SK-N-SH (cell line): ENCODE measurements around the gene CDK6. TPM values are rescaled to one million over a fixed set of nuclear protein-coding genes. Genes with fewer than 3 reads are reported as not detected.
A peak's percentile ranks its signal among the peaks of the same experiment; 100 is the strongest.

Experiments
- CTCF ChIA-PET: fragments of 300-600, 350-600 bp; formaldehyde crosslinking; extraction: SDS; loops from one replicate; lab custom pipeline; 2021; lab: Yijun Ruan, JAX
- POLR2A ChIA-PET: fragments of 350-600 bp; sonication (Branson Sonifier 250); formaldehyde crosslinking; extraction: SDS; loops from one replicate; lab custom pipeline; 2020; ENCODE audit warnings: antibody characterized with exemption, inconsistent platforms; lab: Yijun Ruan, JAX
- DNase-seq: peaks from one replicate; pipeline ENCODE4 v3.0.0; 2012
- H2AFZ ChIP-seq: fragments of 200-600 bp; sonication (generic); 2 replicates; pipeline ENCODE4 v1.8.1; 2016; ENCODE audit warnings: antibody characterized with exemption, mild to moderate bottlenecking, low read depth
- H3F3A ChIP-seq: fragments of 200-600 bp; sonication (generic); replicated peaks from 2 replicates; pipeline ENCODE3; 2016; ENCODE audit warnings: antibody characterized with exemption, mild to moderate bottlenecking; ENCODE audit not compliant: insufficient read depth
- H3K27ac ChIP-seq, 2 experiments: fragments of 200-500 bp in 1 of 2; fragments of 200-600 bp in 1 of 2; sonication (Bioruptor generic) in 1 of 2; sonication (generic), shearing (Covaris generic) in 1 of 2; 2 replicates each; pipeline versions ENCODE4 v1.5.1 to v1.6.1; 2014 to 2016; ENCODE audit warnings: low read depth in 2 of 2, inconsistent platforms in 1 of 2, low read length in 1 of 2, mild to moderate bottlenecking in 1 of 2, mixed read lengths in 1 of 2
- H3K27me3 ChIP-seq: fragments of 200-600 bp; sonication (generic), shearing (Covaris generic); 2 replicates; pipeline ENCODE4 v1.6.1; 2016; ENCODE audit warnings: mixed run types; ENCODE audit not compliant: insufficient read depth
- H3K36me3 ChIP-seq, 2 experiments: fragments of 200-500 bp in 1 of 2; fragments of 200-600 bp in 1 of 2; sonication (Bioruptor generic) in 1 of 2; sonication (generic) in 1 of 2; replicated peaks in 1 of 2; 2 replicates each; pipeline versions ENCODE3 to v1.5.1; 2014 to 2016; ENCODE audit warnings: low read length in 1 of 2, mild to moderate bottlenecking in 1 of 2; ENCODE audit not compliant: insufficient read depth in 2 of 2, control insufficient read depth in 1 of 2
- H3K4me1 ChIP-seq, 2 experiments: fragments of 200-500 bp in 1 of 2; fragments of 200-600 bp in 1 of 2; sonication (Bioruptor generic) in 1 of 2; sonication (generic), shearing (Covaris generic) in 1 of 2; 2 replicates each; pipeline versions ENCODE4 v1.5.1 to v1.6.1; 2014 to 2016; ENCODE audit warnings: low read depth in 1 of 2, low read length in 1 of 2, mixed run types in 1 of 2; ENCODE audit not compliant: insufficient read depth in 2 of 2, control insufficient read depth in 1 of 2
- H3K4me2 ChIP-seq: fragments of 200-600 bp; sonication (generic), shearing (Covaris generic); 2 replicates; pipeline ENCODE4 v1.6.1; 2017; ENCODE audit warnings: mixed run types
- H3K4me3 ChIP-seq, 2 experiments: fragments of 200-500 bp in 1 of 2; fragments of 200-600 bp in 1 of 2; sonication (Bioruptor generic) in 1 of 2; sonication (generic), shearing (Covaris generic) in 1 of 2; 2 replicates each; pipeline versions ENCODE4 v1.5.1 to v1.8.1; 2014 to 2016; ENCODE audit warnings: low read depth in 2 of 2, inconsistent platforms in 1 of 2, low read length in 1 of 2, mild to moderate bottlenecking in 1 of 2, mixed read lengths in 1 of 2, moderate library complexity in 1 of 2
- H3K79me2 ChIP-seq: fragments of 200-600 bp; sonication (generic); 2 replicates; pipeline ENCODE4 v1.8.1; 2017; ENCODE audit warnings: mild to moderate bottlenecking; ENCODE audit not compliant: insufficient read depth
- H3K9ac ChIP-seq: fragments of 200-600 bp; sonication (generic); 2 replicates; pipeline ENCODE4 v1.6.1; 2017; ENCODE audit warnings: mixed run types
- H3K9me2 ChIP-seq: fragments of 200-600 bp; sonication (generic); 2 replicates; pipeline ENCODE4 v1.6.1; 2017; ENCODE audit warnings: mixed run types
- H3K9me3 ChIP-seq: fragments of 200-600 bp; sonication (generic); 2 replicates; pipeline ENCODE4 v1.6.1; 2017; ENCODE audit warnings: mixed run types, mild to moderate bottlenecking, moderate library complexity
- H4K20me1 ChIP-seq: fragments of 200-600 bp; sonication (generic); 2 replicates; pipeline ENCODE4 v1.6.1; 2017; ENCODE audit warnings: mild to moderate bottlenecking, mixed run types; ENCODE audit not compliant: insufficient read depth
- CHD2 ChIP-seq: fragments of 150-350 bp; IDR thresholded peaks from 2 replicates; pipeline ENCODE4 v1.6.1; 2018; ENCODE audit warnings: low read length; ENCODE audit not compliant: partially characterized antibody
- ELF1 ChIP-seq: IDR thresholded peaks from 2 replicates; pipeline ENCODE4 v1.4.0; 2012
- EZH2phosphoT487 ChIP-seq: fragments of 200-600 bp; sonication (generic); IDR thresholded peaks from 2 replicates; pipeline ENCODE4 v1.6.1; 2017; ENCODE audit warnings: low read depth, mixed run types, mild to moderate bottlenecking, antibody characterized with exemption, moderate library complexity, borderline replicate concordance
- GATA2 ChIP-seq: sonication (generic); formaldehyde crosslinking; IDR thresholded peaks from 2 replicates; pipeline ENCODE4 v1.5.0; 2020; ENCODE audit warnings: mild to moderate bottlenecking, missing genetic modification reagents
- MEF2A ChIP-seq: IDR thresholded peaks from 2 replicates; pipeline ENCODE4 v1.4.0; 2012; ENCODE audit warnings: low read depth, borderline replicate concordance
- MXI1 ChIP-seq: IDR thresholded peaks from 2 replicates; pipeline ENCODE4 v1.6.1; 2012; ENCODE audit warnings: mild to moderate bottlenecking, low read depth, low read length, improper control_type of control experiment
- POLR2AphosphoS5 ChIP-seq: IDR thresholded peaks from 2 replicates; pipeline ENCODE4 v1.6.1; 2012; ENCODE audit warnings: low read depth, low read length
- RFX5 ChIP-seq: IDR thresholded peaks from 2 replicates; pipeline ENCODE4 v1.6.1; 2012; ENCODE audit warnings: mild to moderate bottlenecking, improper control_type of control experiment, low read length
- RXRA ChIP-seq: IDR thresholded peaks from 2 replicates; pipeline ENCODE4 v1.4.0; 2012; ENCODE audit warnings: low read depth, mild to moderate bottlenecking, borderline replicate concordance
- SIN3A ChIP-seq: IDR thresholded peaks from 2 replicates; pipeline ENCODE4 v1.6.1; 2012; ENCODE audit warnings: low read depth, mild to moderate bottlenecking, low read length, moderate library complexity, borderline replicate concordance
- WGBS: methylation state at CpG from one replicate; pipeline ENCODE4 v1.1.6; 2017; ENCODE audit warnings: low lambda C conversion rate; 5-methylcytosine and 5-hydroxymethylcytosine counted together
- polyA plus RNA-seq, 3 experiments: library from polyadenylated mRNA; depleted of rRNA; stranded (reverse); fragments of >200 nt; gene quantifications; 2 replicates each; pipeline ENCODE4 v1.2.3, GENCODE V29; 2012
- TF ChIP-seq, protein P1 (sequence below): fragments of 200-600 bp; sonication (generic); IDR thresholded peaks from 2 replicates; pipeline ENCODE4 v1.6.1; 2017; ENCODE audit warnings: antibody characterized with exemption, mild to moderate bottlenecking, moderate library complexity
- TF ChIP-seq, protein P2 (sequence below): IDR thresholded peaks from 2 replicates; pipeline ENCODE4 v1.4.0; 2012; ENCODE audit warnings: low read depth
- TF ChIP-seq, protein P3 (sequence below): IDR thresholded peaks from 2 replicates; pipeline ENCODE4; 2012
- TF ChIP-seq, protein P4 (sequence below): fragments of 150-350 bp; IDR thresholded peaks from 2 replicates; pipeline ENCODE4 v1.6.1; 2016; ENCODE audit warnings: mild to moderate bottlenecking, low read depth, low read length

Gene CDK6
- polyA plus RNA-seq, 1 of the 3 experiments (the other 2 are of a cell fraction): 30.3 TPM

DNA sequence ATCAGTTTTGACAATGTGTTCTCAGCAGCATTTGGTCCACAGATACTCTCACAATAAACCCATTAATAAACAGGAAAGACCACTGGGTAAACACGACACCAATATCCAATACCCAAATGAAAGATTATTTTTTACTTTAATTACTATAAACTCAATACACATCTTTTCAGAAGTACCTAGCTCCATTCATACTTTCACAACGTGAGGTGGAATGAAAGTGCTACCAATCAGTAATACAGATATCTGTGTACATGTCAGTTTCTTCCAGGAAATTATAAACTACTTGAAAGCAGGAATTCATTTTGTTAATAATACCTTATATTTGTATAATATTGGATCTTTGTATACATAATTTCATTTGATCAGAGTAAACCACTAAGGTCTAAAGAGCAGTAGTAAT, 11.9 kb downstream of the CDK6 start:
- no peak for DNase-seq
- no peak for TF ChIP-seq RXRA
- no peak for TF ChIP-seq MXI1
- TF ChIP-seq EZH2phosphoT487: no peak
- TF ChIP-seq, protein P1, sequence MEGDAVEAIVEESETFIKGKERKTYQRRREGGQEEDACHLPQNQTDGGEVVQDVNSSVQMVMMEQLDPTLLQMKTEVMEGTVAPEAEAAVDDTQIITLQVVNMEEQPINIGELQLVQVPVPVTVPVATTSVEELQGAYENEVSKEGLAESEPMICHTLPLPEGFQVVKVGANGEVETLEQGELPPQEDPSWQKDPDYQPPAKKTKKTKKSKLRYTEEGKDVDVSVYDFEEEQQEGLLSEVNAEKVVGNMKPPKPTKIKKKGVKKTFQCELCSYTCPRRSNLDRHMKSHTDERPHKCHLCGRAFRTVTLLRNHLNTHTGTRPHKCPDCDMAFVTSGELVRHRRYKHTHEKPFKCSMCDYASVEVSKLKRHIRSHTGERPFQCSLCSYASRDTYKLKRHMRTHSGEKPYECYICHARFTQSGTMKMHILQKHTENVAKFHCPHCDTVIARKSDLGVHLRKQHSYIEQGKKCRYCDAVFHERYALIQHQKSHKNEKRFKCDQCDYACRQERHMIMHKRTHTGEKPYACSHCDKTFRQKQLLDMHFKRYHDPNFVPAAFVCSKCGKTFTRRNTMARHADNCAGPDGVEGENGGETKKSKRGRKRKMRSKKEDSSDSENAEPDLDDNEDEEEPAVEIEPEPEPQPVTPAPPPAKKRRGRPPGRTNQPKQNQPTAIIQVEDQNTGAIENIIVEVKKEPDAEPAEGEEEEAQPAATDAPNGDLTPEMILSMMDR: no peak
- TF ChIP-seq SIN3A: no peak
- TF ChIP-seq, protein P2, sequence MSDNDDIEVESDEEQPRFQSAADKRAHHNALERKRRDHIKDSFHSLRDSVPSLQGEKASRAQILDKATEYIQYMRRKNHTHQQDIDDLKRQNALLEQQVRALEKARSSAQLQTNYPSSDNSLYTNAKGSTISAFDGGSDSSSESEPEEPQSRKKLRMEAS: no peak
- TF ChIP-seq ELF1: no peak
- TF ChIP-seq RFX5: no peak
- no peak for TF ChIP-seq GATA2 (CRISPR knock-in tag)
- TF ChIP-seq, protein P3, sequence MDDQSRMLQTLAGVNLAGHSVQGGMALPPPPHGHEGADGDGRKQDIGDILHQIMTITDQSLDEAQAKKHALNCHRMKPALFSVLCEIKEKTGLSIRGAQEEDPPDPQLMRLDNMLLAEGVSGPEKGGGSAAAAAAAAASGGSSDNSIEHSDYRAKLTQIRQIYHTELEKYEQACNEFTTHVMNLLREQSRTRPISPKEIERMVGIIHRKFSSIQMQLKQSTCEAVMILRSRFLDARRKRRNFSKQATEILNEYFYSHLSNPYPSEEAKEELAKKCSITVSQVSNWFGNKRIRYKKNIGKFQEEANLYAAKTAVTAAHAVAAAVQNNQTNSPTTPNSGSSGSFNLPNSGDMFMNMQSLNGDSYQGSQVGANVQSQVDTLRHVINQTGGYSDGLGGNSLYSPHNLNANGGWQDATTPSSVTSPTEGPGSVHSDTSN: no peak
- TF ChIP-seq, protein P4, sequence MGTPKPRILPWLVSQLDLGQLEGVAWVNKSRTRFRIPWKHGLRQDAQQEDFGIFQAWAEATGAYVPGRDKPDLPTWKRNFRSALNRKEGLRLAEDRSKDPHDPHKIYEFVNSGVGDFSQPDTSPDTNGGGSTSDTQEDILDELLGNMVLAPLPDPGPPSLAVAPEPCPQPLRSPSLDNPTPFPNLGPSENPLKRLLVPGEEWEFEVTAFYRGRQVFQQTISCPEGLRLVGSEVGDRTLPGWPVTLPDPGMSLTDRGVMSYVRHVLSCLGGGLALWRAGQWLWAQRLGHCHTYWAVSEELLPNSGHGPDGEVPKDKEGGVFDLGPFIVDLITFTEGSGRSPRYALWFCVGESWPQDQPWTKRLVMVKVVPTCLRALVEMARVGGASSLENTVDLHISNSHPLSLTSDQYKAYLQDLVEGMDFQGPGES: no peak
- no peak for TF ChIP-seq CHD2
- no peak for TF ChIP-seq POLR2AphosphoS5
- TF ChIP-seq MEF2A: no peak
- Histone ChIP-seq H3K9me2 (no peaks in the 10 kb centered on the region), H2AFZ (no peak overlapping the region), H3K9me3 (0 out of 2 replicates have a peak, but pooled peaks cover 4% of the 10 kb centered on the region), H3K27me3 (no peaks in the 10 kb centered on the region), H3K27ac (peak overlapping the region; percentile 3 to 29; a peak in 2 of 4 replicates), H4K20me1 (peaks cover 80% of the 10 kb centered on the region), H3K4me3 (no peak overlapping the region), H3K4me1 (peaks cover 13 to 22% of the 10 kb centered on the region in 2 experiments; a peak in 3 of 4 replicates), H3K4me2 (no peak overlapping the region), H3K9ac (no peak overlapping the region), H3K36me3 (peaks cover 50 to 85% of the 10 kb centered on the region in 2 experiments), H3F3A (peaks cover 33% of the 10 kb centered on the region), H3K79me2 (peaks cover 100% of the 10 kb centered on the region)
- POLR2A ChIA-PET: no interaction called here
- CTCF ChIA-PET: interaction anchor here (0.8 to 5.3 kb wide), 4 partner anchors 8 to 203 kb away, joined by 3 to 39 read pairs (median 7); no protein-coding TSS in a partner anchor
- WGBS: 91% methylated on average over 2 of the region's 2 CpGs
